Gastrocnemius medialis (tissue), 4 donors: Measurements from ENCODE around the gene NEURL4. TPM values are rescaled to one million over a fixed set of nuclear protein-coding genes. Genes with fewer than 3 reads are reported as not detected.

Experiments used
- ATAC-seq, 2 donors: fragments of 150-250 bp; one replicate each; pipeline ENCODE4 v1.9.1; 2016
- DNase-seq, 2 donors: peaks; one replicate each; pipeline ENCODE4 v3.0.0-alpha.2; 2019
- H3K27ac ChIP-seq, 4 donors: fragments of 200-600 bp; sonication (generic); 1 replicate in 1 of 4; 2 replicates in 3 of 4; pipeline ENCODE4 v1.5.1; 2016 to 2018; ENCODE audit warnings: mild to moderate bottlenecking in 2 of 4, moderate library complexity in 1 of 4
- H3K27me3 ChIP-seq, 3 donors: fragments of 200-600 bp; sonication (generic) in 2 of 3; 1 replicate in 1 of 3; 2 replicates in 2 of 3; pipeline versions ENCODE4 v1.5.1 to v1.6.0; 2016 to 2019; ENCODE audit warnings: mild to moderate bottlenecking in 1 of 3, moderate library complexity in 1 of 3
- H3K36me3 ChIP-seq, 2 donors: fragments of 200-600 bp; sonication (generic) in 1 of 2; one replicate each; pipeline ENCODE4 v1.5.1; 2017 to 2018
- H3K4me1 ChIP-seq, 2 donors: fragments of 200-600 bp; sonication (generic) in 1 of 2; one replicate each; pipeline ENCODE4 v1.5.1; 2016 to 2017; ENCODE audit warnings: mild to moderate bottlenecking in 2 of 2
- H3K4me3 ChIP-seq, 4 donors: fragments of 200-600 bp; sonication (generic) in 3 of 4; 1 replicate in 1 of 4; 2 replicates in 3 of 4; pipeline ENCODE4 v1.5.1; 2016 to 2019; ENCODE audit warnings: mild to moderate bottlenecking in 2 of 4
- H3K9me3 ChIP-seq, 3 donors: fragments of 200-600 bp; sonication (generic) in 2 of 3; 1 replicate in 1 of 3; 2 replicates in 2 of 3; pipeline ENCODE4 v1.5.1; 2016 to 2019
- CTCF ChIP-seq, 5 experiments: fragments of 450-650 bp in 3 of 5; fragments of 200-600 bp in 2 of 5; sonication (generic) in 2 of 5; IDR thresholded peaks in 4 of 5; conservative IDR thresholded peaks in 1 of 5; 1 replicate in 4 of 5; 2 replicates in 1 of 5; pipeline ENCODE4 v1.5.1; 2016 to 2019; ENCODE audit warnings: antibody characterized with exemption in 5 of 5, mild to moderate bottlenecking in 3 of 5, moderate library complexity in 3 of 5
- POLR2A ChIP-seq, 2 donors: fragments of 450-650 bp; IDR thresholded peaks; one replicate each; pipeline ENCODE4 v1.6.1; 2017; ENCODE audit warnings: antibody characterized with exemption in 2 of 2, mild to moderate bottlenecking in 2 of 2, moderate library complexity in 2 of 2
- in situ Hi-C, 4 donors: fragments of 200-750 bp; cut with MboI; loops; one replicate each; pipeline versions ENCODE4 v1.15.0 to v1.8.0; 2017; ENCODE audit warnings: low sequenced_read_pairs in 4 of 4
- intact Hi-C: fragments of 100-400 bp; cut with DNase I; formaldehyde crosslinking; loops from one replicate; pipeline ENCODE4 v1.15.1; 2023; ENCODE audit warnings: low total_unique reads
- total RNA-seq, 4 donors: library from RNA; depleted of rRNA; stranded (reverse); fragments of >200 nt; gene quantifications; one replicate each; pipeline versions ENCODE4 v1.1.0 to v1.2.3, GENCODE V29; 2016

NEURL4 gene
- total RNA-seq, 4 donors from 2014 or later: 21.8 to 26.7 (median 23.5) TPM

DNA sequence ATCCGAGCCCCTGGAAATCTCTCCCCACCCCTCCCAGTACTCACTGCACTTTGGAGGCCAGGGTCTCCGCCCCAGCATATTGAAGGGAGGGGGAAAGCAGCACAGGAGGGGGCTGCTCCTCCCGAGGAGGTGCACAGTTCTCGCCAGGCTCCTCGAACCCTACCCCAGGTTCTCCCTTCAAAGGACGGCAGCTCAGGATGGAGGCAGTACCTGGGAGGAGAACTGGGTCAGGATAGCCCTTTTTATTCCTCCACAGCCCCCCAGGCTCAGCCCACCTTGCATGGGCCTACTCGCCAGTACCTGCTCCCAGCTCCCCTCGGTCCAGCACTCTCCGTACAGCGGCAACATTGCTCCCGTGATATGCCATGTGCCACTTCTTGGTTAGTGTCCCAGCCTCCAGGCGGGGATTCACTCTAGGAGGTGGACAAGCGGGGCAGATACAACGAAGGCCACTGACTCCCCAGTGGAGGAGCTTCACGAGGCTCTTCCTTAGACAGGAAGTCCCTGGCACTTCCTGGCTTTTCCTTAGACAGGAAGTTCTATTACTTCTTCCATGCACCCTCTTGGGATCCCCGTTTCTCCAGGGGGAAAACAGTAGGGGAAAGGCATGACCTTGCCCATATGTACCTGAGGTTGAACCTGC is 11.9 kb downstream of the NEURL4 start:
- Histone ChIP-seq H3K4me1 (peaks cover 27 to 33% of the 10 kb centered on the region in 2 donors), H3K27ac (no peak overlapping the region), H3K36me3 (peaks cover 0 to 69% of the 10 kb centered on the region in 2 donors), H3K27me3 (no peaks in the 10 kb centered on the region), H3K9me3 (no peaks in the 10 kb centered on the region), H3K4me3 (no peak overlapping the region)
- intact Hi-C loops: no loop called here
- ATAC-seq: no peak
- in situ Hi-C loops: no loop called here
- TF ChIP-seq CTCF (IDR thresholded peaks at IDR 0.05 in 4 of 5, conservative IDR thresholded peaks at IDR 0.05 in 1 of 5) (no peak), POLR2A (IDR thresholded peaks at IDR 0.05) (no peak)
- DNase-seq: no peak

DNA sequence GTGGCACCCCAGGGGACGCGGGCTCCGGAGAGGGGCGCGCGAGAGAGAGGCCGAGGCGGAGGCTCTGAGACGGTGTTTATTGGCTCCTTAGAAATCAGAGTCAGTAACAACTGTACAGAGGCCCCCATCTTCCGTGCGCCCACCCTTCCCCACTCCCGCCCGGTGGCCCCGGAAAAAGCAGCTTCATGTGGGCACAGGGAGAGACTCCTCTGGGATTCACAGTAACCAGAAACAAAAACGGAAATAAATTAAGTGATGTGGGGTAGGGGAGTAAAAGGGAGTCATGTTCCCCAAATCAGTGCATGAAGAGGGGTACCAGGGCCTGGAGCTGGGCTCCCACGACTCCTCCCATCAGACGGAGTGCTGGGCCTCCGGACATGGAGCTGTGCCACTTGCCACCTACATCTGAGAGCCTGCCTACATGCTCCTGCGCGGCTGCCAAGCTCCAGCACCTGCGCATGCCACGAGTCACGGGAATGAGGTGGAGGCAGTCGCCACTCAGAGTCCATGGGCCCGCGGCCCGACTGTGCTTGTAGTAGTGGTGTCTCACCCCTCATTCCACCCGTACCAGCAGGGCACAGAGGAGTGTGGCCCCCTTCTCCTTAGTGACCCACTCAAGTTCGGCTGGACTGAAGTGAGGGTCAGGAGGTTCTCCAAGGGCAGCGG is 13.4 kb downstream of the NEURL4 start:
- intact Hi-C loops (no loop called here), in situ Hi-C loops (no loop called here)
- ATAC-seq: peak in 1 of 2 donors; percentile 7
- Histone ChIP-seq H3K27me3 (no peaks in the 10 kb centered on the region), H3K36me3 (peaks cover 0 to 67% of the 10 kb centered on the region in 2 donors), H3K4me3 (peak overlapping the region; percentile 86 to 98 (median 92)), H3K4me1 (peaks cover 39 to 40% of the 10 kb centered on the region in 2 donors), H3K27ac (peak overlapping the region; percentile 92 to 97 (median 93)), H3K9me3 (no peaks in the 10 kb centered on the region)
- DNase-seq: peak in 1 of 2 donors; percentile 51
- TF ChIP-seq CTCF (IDR thresholded peaks at IDR 0.05 in 4 of 5, conservative IDR thresholded peaks at IDR 0.05 in 1 of 5): no peak
- no peak for TF ChIP-seq POLR2A (IDR thresholded peaks at IDR 0.05)

DNA sequence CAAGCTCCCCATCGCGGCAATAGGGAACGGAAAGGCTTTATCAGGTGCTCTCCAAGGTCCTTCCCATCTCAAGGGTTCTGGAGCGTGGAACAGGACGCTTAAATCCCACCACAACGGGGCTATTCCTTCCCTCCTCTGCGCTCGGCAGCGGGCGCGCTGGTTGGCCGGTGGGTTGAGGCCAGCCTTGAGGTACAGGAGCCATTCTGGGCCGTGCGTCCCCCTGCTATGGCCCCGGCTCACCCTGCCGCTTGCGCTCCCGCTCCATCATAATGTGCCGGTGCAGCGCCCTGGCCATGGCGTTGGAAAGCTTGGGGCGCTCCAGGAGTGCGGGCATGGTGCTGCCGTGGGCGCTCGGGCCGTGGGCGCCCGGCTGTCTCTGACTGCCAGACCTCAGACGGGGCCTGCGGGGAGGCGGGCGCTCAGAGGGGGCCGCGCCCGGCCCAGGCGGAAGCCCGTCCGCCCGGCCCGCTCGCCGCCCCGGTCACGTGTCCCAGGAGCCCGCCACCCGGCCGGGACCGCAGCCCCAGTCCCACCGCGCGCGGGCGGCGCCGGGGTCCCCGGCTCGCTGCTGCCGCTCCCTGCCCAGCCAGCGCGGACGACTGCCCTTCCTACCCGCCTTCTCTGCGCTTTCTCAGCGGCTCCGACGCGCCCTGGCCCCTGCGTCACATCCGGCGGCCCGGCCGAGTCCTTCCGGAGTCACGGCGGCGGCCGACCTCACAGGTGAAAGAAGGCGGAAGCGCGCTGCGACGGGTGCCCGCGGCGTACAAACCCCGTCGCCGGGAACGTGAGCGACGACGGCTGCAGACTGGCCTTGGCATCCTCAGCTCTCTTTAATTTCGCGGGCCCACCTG is 14.2 kb downstream of the NEURL4 start, which contains the start of gene GPS2:
Gene GPS2, minus strand, starts transcription at position 642 of the 851 bp plus-strand sequence. Its CDS starts 308 bp downstream, at position 334.
- intact Hi-C loops: no loop called here
- TF ChIP-seq POLR2A (IDR thresholded peaks at IDR 0.05) (peak; percentile 83 to 89), CTCF (IDR thresholded peaks at IDR 0.05 in 4 of 5, conservative IDR thresholded peaks at IDR 0.05 in 1 of 5) (peak in 1 of 5 experiments; percentile 16)
- no peaks in the 10 kb centered on the region for H3K27me3 ChIP-seq
- H3K4me3 ChIP-seq: peak within 1 kb of the TSS; percentile 86 to 98 (median 92)
- ATAC-seq (peak; percentile 83 to 87), DNase-seq (peak; percentile 86 to 90)
- H3K27ac ChIP-seq: peak within 1 kb of the TSS; percentile 92 to 97 (median 93)
- H3K36me3 ChIP-seq: peaks cover 2 to 67% of the 10 kb centered on the region in 2 donors
- peaks cover 46 to 48% of the 10 kb centered on the region in 2 donors for H3K4me1 ChIP-seq
- in situ Hi-C loops: no loop called here
- H3K9me3 ChIP-seq: no peaks in the 10 kb centered on the region

GRCh38 chr17:7313890-7314718 is 15.0 kb downstream of the NEURL4 start:
- Histone ChIP-seq H3K36me3 (peaks cover 4 to 70% of the 10 kb centered on the region in 2 donors), H3K4me3 (peak overlapping the region; percentile 86 to 98 (median 92)), H3K27ac (peak overlapping the region; percentile 92 to 97 (median 93)), H3K4me1 (peaks cover 55 to 56% of the 10 kb centered on the region in 2 donors), H3K27me3 (no peaks in the 10 kb centered on the region), H3K9me3 (no peaks in the 10 kb centered on the region)
- DNase-seq (no peak), ATAC-seq (no peak)
- in situ Hi-C loops: no loop called here
- intact Hi-C loops: no loop called here
- TF ChIP-seq CTCF (IDR thresholded peaks at IDR 0.05 in 4 of 5, conservative IDR thresholded peaks at IDR 0.05 in 1 of 5) (no peak), POLR2A (IDR thresholded peaks at IDR 0.05) (no peak)
